Measurements from ENCODE around the gene PSMD11.

PSMD11 gene

GRCh38 chr17:32470405-32471167 lies 26.3 kb downstream of the PSMD11 start:
- DNase-seq: no peak

GRCh38 chr17:32471652-32472051 lies 27.3 kb downstream of the PSMD11 start:
- DNase-seq: no peak

- DNase-seq: no peak
Observed at GRCh38 chr17:32475258-32475657, 30.9 kb downstream of the PSMD11 start.

GRCh38 chr17:32477220-32477619 lies 32.9 kb downstream of the PSMD11 start:
- DNase-seq: no peak

GRCh38 chr17:32479074-32479617 lies 34.8 kb downstream of the PSMD11 start:
- no peak for DNase-seq

- DNase-seq: no peak
Observed at GRCh38 chr17:32481193-32481592, 36.9 kb downstream of the PSMD11 start.

GRCh38 chr17:32482568-32483320 lies 38.4 kb downstream of the PSMD11 start:
- no peak for DNase-seq

GRCh38 chr17:32483451-32484019 lies 39.2 kb downstream of the PSMD11 start:
- peak; percentile 77 for DNase-seq

- no peak for DNase-seq
Observed at GRCh38 chr17:32484041-32484461, 39.7 kb downstream of the PSMD11 start.

GRCh38 chr17:32484628-32485027 lies 40.3 kb downstream of the PSMD11 start:
- no peak for DNase-seq

GRCh38 chr17:32485261-32486110 lies 41.2 kb downstream of the PSMD11 start:
- peak; percentile 18 for DNase-seq

GRCh38 chr17:32486111-32486700 lies 41.9 kb downstream of the PSMD11 start:
- peak; percentile 89 for DNase-seq

- peak; percentile 87 for DNase-seq
Observed at GRCh38 chr17:32486701-32487472, 42.6 kb downstream of the PSMD11 start, which contains the start of gene CDK5R1. CDK5R1 (plus strand) TSS chr17:32486993; CDS start chr17:32487621, 628 bp downstream.

- peak; percentile 39 for DNase-seq
Observed at GRCh38 chr17:32487473-32488176, 43.3 kb downstream of the PSMD11 start.

- DNase-seq: no peak
Observed at GRCh38 chr17:32488177-32488542, 43.9 kb downstream of the PSMD11 start.

- no peak for DNase-seq
Observed at GRCh38 chr17:32488604-32489180, 44.4 kb downstream of the PSMD11 start.

GRCh38 chr17:32489320-32490100 lies 45.2 kb downstream of the PSMD11 start:
- DNase-seq: no peak

- DNase-seq: no peak
Observed at GRCh38 chr17:32490101-32490482, 45.8 kb downstream of the PSMD11 start.

All from hematopoietic multipotent progenitor cell treated with erythropoietin and hydrocortisone succinate and interleukin-3 and kit ligand, for 4 days (in vitro differentiated cells).